IMR-90 (cell line): Measurements from ENCODE around the gene BCL11B.

Source experiments
- BHLHE40 ChIP-seq: fragments of 150-350 bp; IDR thresholded peaks from 2 replicates; pipeline ENCODE4 v1.6.1; 2016; ENCODE audit warnings: mild to moderate bottlenecking, low read depth, low read length
- CEBPB ChIP-seq: IDR thresholded peaks from 2 replicates; pipeline ENCODE4 v1.6.1; 2012; ENCODE audit warnings: low read depth, low read length, improper control_type of control experiment
- FOS ChIP-seq: fragments of 150-350 bp; IDR thresholded peaks from 2 replicates; pipeline ENCODE4 v1.6.1; 2016; ENCODE audit warnings: low read depth, low read length
- MXI1 ChIP-seq: IDR thresholded peaks from 2 replicates; pipeline ENCODE4 v1.6.1; 2012; ENCODE audit warnings: low read depth, mild to moderate bottlenecking, low read length, moderate library complexity, borderline replicate concordance
- POLR2A ChIP-seq: IDR thresholded peaks from 2 replicates; pipeline ENCODE4 v1.6.1; 2012; ENCODE audit warnings: mild to moderate bottlenecking, low read depth, low read length
- RAD21 ChIP-seq: IDR thresholded peaks from 2 replicates; pipeline ENCODE4 v1.6.1; 2012; ENCODE audit warnings: low read length, improper control_type of control experiment
- RCOR1 ChIP-seq: IDR thresholded peaks from 2 replicates; pipeline ENCODE4 v1.6.1; 2012; ENCODE audit warnings: mild to moderate bottlenecking, low read length, improper control_type of control experiment; ENCODE audit not compliant: insufficient replicate concordance
- SMC3 ChIP-seq: fragments of 150-350 bp; IDR thresholded peaks from 2 replicates; pipeline ENCODE4 v1.6.1; 2016; ENCODE audit warnings: low read depth, mild to moderate bottlenecking, antibody characterized with exemption, low read length, moderate library complexity
- TF ChIP-seq, protein P1 (sequence below): conservative IDR thresholded peaks from 2 replicates; pipeline ENCODE4 v1.5.1; 2012; ENCODE audit warnings: mild to moderate bottlenecking, low read depth, low read length, improper control_type of control experiment

- TF ChIP-seq, protein P1, sequence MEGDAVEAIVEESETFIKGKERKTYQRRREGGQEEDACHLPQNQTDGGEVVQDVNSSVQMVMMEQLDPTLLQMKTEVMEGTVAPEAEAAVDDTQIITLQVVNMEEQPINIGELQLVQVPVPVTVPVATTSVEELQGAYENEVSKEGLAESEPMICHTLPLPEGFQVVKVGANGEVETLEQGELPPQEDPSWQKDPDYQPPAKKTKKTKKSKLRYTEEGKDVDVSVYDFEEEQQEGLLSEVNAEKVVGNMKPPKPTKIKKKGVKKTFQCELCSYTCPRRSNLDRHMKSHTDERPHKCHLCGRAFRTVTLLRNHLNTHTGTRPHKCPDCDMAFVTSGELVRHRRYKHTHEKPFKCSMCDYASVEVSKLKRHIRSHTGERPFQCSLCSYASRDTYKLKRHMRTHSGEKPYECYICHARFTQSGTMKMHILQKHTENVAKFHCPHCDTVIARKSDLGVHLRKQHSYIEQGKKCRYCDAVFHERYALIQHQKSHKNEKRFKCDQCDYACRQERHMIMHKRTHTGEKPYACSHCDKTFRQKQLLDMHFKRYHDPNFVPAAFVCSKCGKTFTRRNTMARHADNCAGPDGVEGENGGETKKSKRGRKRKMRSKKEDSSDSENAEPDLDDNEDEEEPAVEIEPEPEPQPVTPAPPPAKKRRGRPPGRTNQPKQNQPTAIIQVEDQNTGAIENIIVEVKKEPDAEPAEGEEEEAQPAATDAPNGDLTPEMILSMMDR = no peak
- TF ChIP-seq POLR2A = no peak
- no peak for TF ChIP-seq BHLHE40
- TF ChIP-seq SMC3 = no peak
- TF ChIP-seq FOS = no peak
- no peak for TF ChIP-seq RCOR1
- no peak for TF ChIP-seq CEBPB
- no peak for TF ChIP-seq RAD21
- TF ChIP-seq MXI1 = no peak
These were observed 81.2 kb downstream of the BCL11B start for GRCh38 chr14:99190696-99191394.
